Measurements from ENCODE around the gene SEMA3B. TPM values are rescaled to one million over a fixed set of nuclear protein-coding genes. Genes with fewer than 3 reads are reported as not detected.

The SEMA3B gene
- total RNA-seq, result 10 to 100 TPM; 29.1 to 54.9 (median 44.2) TPM

DNA sequence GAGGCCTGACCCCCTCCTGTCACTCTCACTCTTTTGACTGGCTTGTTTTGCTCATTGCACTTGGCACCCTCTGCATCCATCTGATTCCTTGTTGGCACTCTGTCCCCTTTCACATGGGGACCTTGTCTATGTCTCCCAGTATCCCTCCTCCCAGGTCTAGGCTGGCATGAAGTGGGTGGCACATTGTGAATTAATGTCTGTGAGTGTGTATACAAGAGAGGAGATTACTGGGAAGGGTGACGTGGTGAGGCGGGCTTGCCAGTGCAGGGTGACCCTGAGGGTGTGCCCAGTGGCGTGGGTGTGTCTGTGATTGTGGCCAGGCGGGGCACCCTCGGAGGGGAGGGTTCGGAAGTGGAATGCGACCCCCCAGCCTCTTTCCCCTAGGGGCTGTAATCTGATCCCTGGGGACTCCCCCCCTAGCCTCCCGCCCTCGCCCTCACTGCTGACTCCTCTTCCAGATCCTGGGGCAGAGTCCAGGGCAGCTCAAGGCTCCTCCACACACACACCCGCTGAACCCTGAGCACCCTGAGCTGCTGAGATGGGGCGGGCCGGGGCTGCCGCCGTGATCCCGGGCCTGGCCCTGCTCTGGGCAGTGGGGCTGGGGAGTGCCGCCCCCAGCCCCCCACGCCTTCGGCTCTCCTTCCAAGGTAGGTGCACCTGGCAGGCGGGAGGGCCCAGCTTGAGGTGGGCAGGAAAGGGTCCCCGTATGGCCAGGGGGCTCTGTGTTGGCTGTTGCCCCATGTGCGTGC lies at the start of gene SEMA3B:
TSS of gene SEMA3B (plus strand) at position 445 of the 749 bp plus-strand sequence. CDS start at position 539, 94 bp downstream.
- TF ChIP-seq, protein P1, sequence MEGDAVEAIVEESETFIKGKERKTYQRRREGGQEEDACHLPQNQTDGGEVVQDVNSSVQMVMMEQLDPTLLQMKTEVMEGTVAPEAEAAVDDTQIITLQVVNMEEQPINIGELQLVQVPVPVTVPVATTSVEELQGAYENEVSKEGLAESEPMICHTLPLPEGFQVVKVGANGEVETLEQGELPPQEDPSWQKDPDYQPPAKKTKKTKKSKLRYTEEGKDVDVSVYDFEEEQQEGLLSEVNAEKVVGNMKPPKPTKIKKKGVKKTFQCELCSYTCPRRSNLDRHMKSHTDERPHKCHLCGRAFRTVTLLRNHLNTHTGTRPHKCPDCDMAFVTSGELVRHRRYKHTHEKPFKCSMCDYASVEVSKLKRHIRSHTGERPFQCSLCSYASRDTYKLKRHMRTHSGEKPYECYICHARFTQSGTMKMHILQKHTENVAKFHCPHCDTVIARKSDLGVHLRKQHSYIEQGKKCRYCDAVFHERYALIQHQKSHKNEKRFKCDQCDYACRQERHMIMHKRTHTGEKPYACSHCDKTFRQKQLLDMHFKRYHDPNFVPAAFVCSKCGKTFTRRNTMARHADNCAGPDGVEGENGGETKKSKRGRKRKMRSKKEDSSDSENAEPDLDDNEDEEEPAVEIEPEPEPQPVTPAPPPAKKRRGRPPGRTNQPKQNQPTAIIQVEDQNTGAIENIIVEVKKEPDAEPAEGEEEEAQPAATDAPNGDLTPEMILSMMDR (IDR thresholded peaks at IDR 0.05), result no peak
- TF ChIP-seq POLR2AphosphoS5 (IDR thresholded peaks at IDR 0.05), result peak; percentile 88
- Histone ChIP-seq H3K36me3 (no peaks in the 10 kb centered on the region), H3K27me3 (peaks cover 5% of the 10 kb centered on the region), H3K9me3 (no peaks in the 10 kb centered on the region), H3K27ac (peak within 1 kb of the TSS; percentile 95 to 100 (median 98)), H3K4me3 (peak within 1 kb of the TSS; percentile 7 to 68), H3K4me1 (peaks cover 0 to 97% (median 48%) of the 10 kb centered on the region in 3 donors)
- ATAC-seq, result peak; percentile 15
- 47% methylated on average over 7 of the region's 21 CpGs; no CpG with 5 or more reads in 1 of the 2 donors for WGBS, 2 donors (ENCODE audit: low coverage in 1 of 2)

DNA sequence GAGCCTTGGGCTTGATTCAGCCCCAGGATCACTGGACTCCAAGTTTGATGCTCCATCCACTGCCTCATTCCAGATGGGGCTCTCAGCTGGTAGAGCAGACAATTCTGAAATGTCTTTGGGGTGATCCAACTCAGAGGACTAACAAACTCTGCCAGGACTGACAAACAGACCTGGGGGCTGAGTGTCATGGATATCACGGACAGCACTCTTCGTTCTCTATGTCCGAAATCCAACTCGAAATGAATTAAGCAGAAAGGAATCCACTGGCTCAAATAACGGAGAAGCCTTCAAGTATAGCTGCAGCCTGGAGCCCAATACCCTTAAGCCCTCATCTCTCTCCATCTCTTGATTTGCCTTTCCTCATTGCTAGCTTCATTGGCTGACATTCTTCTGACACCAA lies 49.7 kb upstream of the SEMA3B start:
- Histone ChIP-seq H3K27ac (no peak overlapping the region), H3K36me3 (no peaks in the 10 kb centered on the region), H3K4me3 (no peak overlapping the region), H3K9me3 (no peaks in the 10 kb centered on the region), H3K4me1 (no peaks in the 10 kb centered on the region), H3K27me3 (peaks cover 34% of the 10 kb centered on the region)
- no peak for TF ChIP-seq POLR2AphosphoS5 (IDR thresholded peaks at IDR 0.05)
- TF ChIP-seq POLR2A (IDR thresholded peaks at IDR 0.05), result no peak
- TF ChIP-seq EP300 (IDR thresholded peaks at IDR 0.05), result no peak
- TF ChIP-seq, protein P1 (IDR thresholded peaks at IDR 0.05), result no peak
- no peak for ATAC-seq
- 69 to 83% methylated on average over 1 to 5 of the region's 5 CpGs for WGBS, 2 donors (ENCODE audit: low coverage in 1 of 2)

DNA sequence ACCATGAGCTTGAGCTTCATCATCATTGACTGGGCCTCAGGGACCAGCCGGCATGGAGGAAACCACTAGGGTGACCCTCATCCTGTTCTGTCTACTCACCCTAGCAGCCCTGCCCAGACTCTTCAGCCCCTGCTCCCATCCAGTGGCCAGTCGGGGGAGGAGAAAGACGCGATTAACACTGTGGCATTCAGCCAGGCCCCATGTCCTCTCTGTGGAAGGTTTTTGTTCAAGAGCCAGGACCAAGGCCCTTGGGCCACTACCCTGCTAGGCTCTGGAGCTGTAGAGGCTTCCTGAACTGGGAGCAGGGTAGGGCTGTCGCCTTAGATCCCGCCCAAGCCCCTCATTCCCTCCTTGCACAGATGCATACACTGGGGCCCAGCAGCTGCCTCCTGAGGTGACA lies 48.8 kb upstream of the SEMA3B start:
- no peak for TF ChIP-seq POLR2A (IDR thresholded peaks at IDR 0.05)
- TF ChIP-seq POLR2AphosphoS5 (IDR thresholded peaks at IDR 0.05), result no peak
- TF ChIP-seq, protein P1 (IDR thresholded peaks at IDR 0.05), result no peak
- no peak for TF ChIP-seq EP300 (IDR thresholded peaks at IDR 0.05)
- Histone ChIP-seq H3K27me3 (peaks cover 40% of the 10 kb centered on the region), H3K9me3 (no peaks in the 10 kb centered on the region), H3K36me3 (no peaks in the 10 kb centered on the region), H3K4me3 (no peak overlapping the region), H3K27ac (no peak overlapping the region), H3K4me1 (no peaks in the 10 kb centered on the region)
- ATAC-seq, result no peak
- 80% methylated on average over 1 of the region's 6 CpGs; no CpG with 5 or more reads in 1 of the 2 donors for WGBS, 2 donors (ENCODE audit: low coverage in 1 of 2)

DNA sequence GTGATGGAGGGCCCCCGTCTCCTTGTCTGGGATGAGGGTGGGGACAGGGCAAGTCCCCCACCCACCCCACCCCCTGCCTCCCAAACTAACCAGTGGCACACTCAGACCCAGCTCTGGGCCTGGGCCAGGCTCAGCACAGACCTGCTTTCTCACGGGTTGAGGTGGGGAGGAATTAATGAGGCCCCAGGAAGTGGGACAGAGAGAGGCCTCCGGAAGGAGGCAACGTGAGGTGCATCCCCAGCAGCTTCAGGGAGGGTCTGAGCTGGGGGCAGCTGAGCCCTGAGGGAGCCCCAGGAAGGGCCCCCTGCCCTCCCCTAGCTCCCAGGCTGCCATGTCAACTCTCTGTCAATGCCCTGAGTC lies 47.9 kb upstream of the SEMA3B start:
- TF ChIP-seq POLR2A (IDR thresholded peaks at IDR 0.05) (no peak), EP300 (IDR thresholded peaks at IDR 0.05) (no peak), POLR2AphosphoS5 (IDR thresholded peaks at IDR 0.05) (no peak)
- TF ChIP-seq, protein P1 (IDR thresholded peaks at IDR 0.05), result no peak
- H3K36me3 ChIP-seq, result no peaks in the 10 kb centered on the region
- no peak overlapping the region for H3K27ac ChIP-seq
- no peak for ATAC-seq
- H3K4me3 ChIP-seq, result no peak overlapping the region
- no peaks in the 10 kb centered on the region for H3K9me3 ChIP-seq
- H3K4me1 ChIP-seq, result peaks cover 0 to 4% (median 0%) of the 10 kb centered on the region in 3 donors
- no CpG with 5 or more reads among the region's 4 CpGs for WGBS, 2 donors (ENCODE audit: low coverage in 1 of 2)
- peaks cover 40% of the 10 kb centered on the region for H3K27me3 ChIP-seq

Data from gastroesophageal sphincter (tissue), 4 donors.